HCT116 (cell line): Measurements from ENCODE around the gene COQ2. TPM values are rescaled to one million over a fixed set of nuclear protein-coding genes. Genes with fewer than 3 reads are reported as not detected.

Source experiments
- ATAC-seq: fragments of 200-7000 bp; cut with Tn5 transposase; 2 replicates; pipeline ENCODE4 v1.9.1; 2020; ENCODE audit warnings: mild to moderate bottlenecking, moderate library complexity
- BruUV-seq: library from RNA; stranded (reverse); fragments of 400-500 nt; replicated peaks from 2 replicates; lab custom pipeline; 2021; lab: Mats Ljungman, UMichigan
- CTCF ChIA-PET: fragments of 300-600 bp; sonication (Branson Sonifier 250); formaldehyde crosslinking; loops from one replicate; lab custom pipeline; 2021; ENCODE audit warnings: antibody characterized with exemption; lab: Charles Lee
- POLR2A ChIA-PET: fragments of 300-600, 350-600 bp; sonication (Branson Sonifier 250); formaldehyde crosslinking; loops from one replicate; lab custom pipeline; 2021; ENCODE audit warnings: antibody characterized with exemption; lab: Charles Lee
- RAD21 ChIA-PET, 2 experiments: fragments of 300-600 bp; sonication (Branson Sonifier 250); formaldehyde crosslinking; loops; one replicate each; lab custom pipeline; 2023; ENCODE audit warnings: low total read pairs in 2 of 2; ENCODE audit not compliant: uncharacterized antibody in 2 of 2, unreplicated experiment in 2 of 2, low non-redundant PET in 1 of 2; lab: Charles Lee
- DNase-seq: peaks from one replicate; pipeline ENCODE4 v3.0.0-alpha.2; 2010; ENCODE audit warnings: low read depth, low spot score
- H2AFZ ChIP-seq: fragments of 200-600 bp; shearing (Covaris generic), sonication (generic); 2 replicates; pipeline ENCODE4 v1.6.1; 2017; ENCODE audit warnings: low read depth, mixed run types, mixed read lengths, antibody characterized with exemption, low read length; ENCODE audit not compliant: poor library complexity, severe bottlenecking
- H3K27ac ChIP-seq: 2 replicates; pipeline ENCODE4 v1.5.1; 2012; ENCODE audit warnings: low read depth, low read length
- H3K27me3 ChIP-seq: fragments of 200-600 bp; sonication (generic); 2 replicates; pipeline ENCODE4 v1.6.1; 2016; ENCODE audit warnings: mixed run types, low read length, mixed read lengths; ENCODE audit not compliant: insufficient read depth
- H3K36me3 ChIP-seq, 2 experiments: fragments of 200-500 bp in 1 of 2; fragments of 200-600 bp in 1 of 2; sonication (Bioruptor generic) in 1 of 2; sonication (generic) in 1 of 2; 2 replicates each; pipeline versions ENCODE4 v1.5.1 to v1.6.1; 2014 to 2016; ENCODE audit warnings: low read length in 2 of 2, inconsistent platforms in 1 of 2, mixed read lengths in 1 of 2, mixed run types in 1 of 2; ENCODE audit not compliant: insufficient read depth in 2 of 2, control insufficient read depth in 1 of 2
- H3K4me1 ChIP-seq, 2 experiments: fragments of 200-600 bp in 1 of 2; sonication (generic) in 1 of 2; 2 replicates each; pipeline versions ENCODE4 v1.5.1 to v1.6.1; 2012 to 2017; ENCODE audit warnings: low read length in 2 of 2, inconsistent platforms in 1 of 2, mild to moderate bottlenecking in 1 of 2, mixed read lengths in 1 of 2, mixed run types in 1 of 2, moderate library complexity in 1 of 2; ENCODE audit not compliant: insufficient read depth in 2 of 2, control insufficient read depth in 1 of 2
- H3K4me2 ChIP-seq: fragments of 200-600 bp; sonication (generic); 2 replicates; pipeline ENCODE4 v1.6.1; 2017; ENCODE audit warnings: mixed run types, low read length, mixed read lengths
- H3K4me3 ChIP-seq, 2 experiments: fragments of 200-600 bp in 1 of 2; sonication (generic) in 1 of 2; replicated peaks in 1 of 2; 2 replicates each; pipeline ENCODE4 v1.5.1; 2011 to 2016; ENCODE audit warnings: low read length in 2 of 2, control low read depth in 1 of 2, low read depth in 1 of 2, mild to moderate bottlenecking in 1 of 2, mixed read lengths in 1 of 2, mixed run types in 1 of 2
- H3K79me2 ChIP-seq: fragments of 200-600 bp; sonication (generic); 2 replicates; pipeline ENCODE4 v1.6.1; 2017; ENCODE audit warnings: mild to moderate bottlenecking, mixed run types, low read length, moderate library complexity, mixed read lengths; ENCODE audit not compliant: insufficient read depth
- H3K9ac ChIP-seq: fragments of 200-600 bp; sonication (generic); 2 replicates; pipeline ENCODE4 v1.6.1; 2016; ENCODE audit warnings: low read length, mixed read lengths
- H3K9me2 ChIP-seq: fragments of 200-600 bp; sonication (generic), shearing (Covaris generic); 2 replicates; pipeline ENCODE4 v1.6.1; 2017; ENCODE audit warnings: mixed run types, mild to moderate bottlenecking, moderate library complexity; ENCODE audit not compliant: insufficient read depth
- H3K9me3 ChIP-seq, 2 experiments: fragments of 200-500 bp in 1 of 2; fragments of 200-600 bp in 1 of 2; sonication (Bioruptor generic) in 1 of 2; sonication (generic) in 1 of 2; 2 replicates each; pipeline ENCODE4 v1.6.1; 2014 to 2017; ENCODE audit warnings: low read length in 2 of 2, mixed read lengths in 2 of 2, inconsistent platforms in 1 of 2, low read depth in 1 of 2, mild to moderate bottlenecking in 1 of 2, mixed run types in 1 of 2, moderate library complexity in 1 of 2; ENCODE audit not compliant: control insufficient read depth in 1 of 2, insufficient read depth in 1 of 2
- H4K20me1 ChIP-seq: fragments of 200-600 bp; sonication (generic), shearing (Covaris generic); 2 replicates; pipeline ENCODE4 v1.6.1; 2017; ENCODE audit warnings: mixed run types, mild to moderate bottlenecking, moderate library complexity; ENCODE audit not compliant: insufficient read depth
- CBX3 ChIP-seq: IDR thresholded peaks from 2 replicates; pipeline ENCODE4 v1.6.1; 2012; ENCODE audit warnings: low read depth
- CEBPB ChIP-seq: IDR thresholded peaks from 2 replicates; pipeline ENCODE4 v1.6.1; 2012; ENCODE audit warnings: low read depth
- CTCF ChIP-seq, 3 experiments: fragments of 200-600 bp in 1 of 3; sonication (generic) in 1 of 3; IDR thresholded peaks in 2 of 3; conservative IDR thresholded peaks in 1 of 3; 2 replicates each; pipeline ENCODE4 v1.5.1; 2012 to 2017; ENCODE audit warnings: low read depth in 2 of 3, low read length in 2 of 3, antibody characterized with exemption in 1 of 3, borderline replicate concordance in 1 of 3, control low read depth in 1 of 3, mild to moderate bottlenecking in 1 of 3, mixed read lengths in 1 of 3, mixed run types in 1 of 3, moderate library complexity in 1 of 3; ENCODE audit not compliant: insufficient read depth in 1 of 3
- ELF1 ChIP-seq: IDR thresholded peaks from 2 replicates; pipeline ENCODE4 v1.6.1; 2012; ENCODE audit warnings: low read depth, borderline replicate concordance
- EZH2phosphoT487 ChIP-seq: fragments of 200-600 bp; IDR thresholded peaks from 2 replicates; pipeline ENCODE4 v1.6.1; 2018; ENCODE audit warnings: antibody characterized with exemption, borderline replicate concordance
- JUND ChIP-seq: IDR thresholded peaks from 2 replicates; pipeline ENCODE4 v1.6.1; 2012
- MAX ChIP-seq: IDR thresholded peaks from 2 replicates; pipeline ENCODE4 v1.6.1; 2012
- RAD21 ChIP-seq: IDR thresholded peaks from 2 replicates; pipeline ENCODE4 v1.6.1; 2012; ENCODE audit warnings: low read depth, mild to moderate bottlenecking
- SIN3A ChIP-seq: IDR thresholded peaks from 2 replicates; pipeline ENCODE4 v1.6.1; 2012; ENCODE audit warnings: low read depth
- SP1 ChIP-seq: IDR thresholded peaks from 2 replicates; pipeline ENCODE4 v1.6.1; 2012; ENCODE audit warnings: low read depth
- TCF7L2 ChIP-seq: IDR thresholded peaks from 2 replicates; pipeline ENCODE4 v1.7.0; 2011; ENCODE audit warnings: borderline replicate concordance, inconsistent platforms; ENCODE audit not compliant: insufficient read depth, insufficient read length; ENCODE audit errors: extremely low read depth
- ZFX ChIP-seq: fragments of 450-650 bp; IDR thresholded peaks from 2 replicates; pipeline ENCODE4 v1.6.1; 2017
- ZNF274 ChIP-seq: fragments of 200-500 bp; sonication (Bioruptor generic); IDR thresholded peaks from 2 replicates; pipeline ENCODE4 v1.6.1; 2014; ENCODE audit warnings: mild to moderate bottlenecking, low read depth, low read length, inconsistent platforms
- intact Hi-C: fragments of 100-400 bp; cut with micrococcal nuclease; formaldehyde crosslinking; loops from 2 replicates; pipeline ENCODE4 v1.10.0; 2022
- total RNA-seq: library from RNA; stranded (reverse); gene quantifications from one replicate; pipeline ENCODE4 v1.2.1, GENCODE V29; 2021; ENCODE audit not compliant: unreplicated experiment
- TF ChIP-seq, protein P1 (sequence below): IDR thresholded peaks from 2 replicates; pipeline ENCODE4 v1.6.1; 2011; ENCODE audit warnings: mild to moderate bottlenecking, low read length, moderate library complexity; ENCODE audit not compliant: insufficient replicate concordance; ENCODE audit errors: extremely low read depth
- TF ChIP-seq, protein P2 (sequence below): IDR thresholded peaks from 2 replicates; pipeline ENCODE4 v1.6.1; 2012

The COQ2 gene
- total RNA-seq, 1 experiment from 2014 or later, result 20.6 TPM

DNA sequence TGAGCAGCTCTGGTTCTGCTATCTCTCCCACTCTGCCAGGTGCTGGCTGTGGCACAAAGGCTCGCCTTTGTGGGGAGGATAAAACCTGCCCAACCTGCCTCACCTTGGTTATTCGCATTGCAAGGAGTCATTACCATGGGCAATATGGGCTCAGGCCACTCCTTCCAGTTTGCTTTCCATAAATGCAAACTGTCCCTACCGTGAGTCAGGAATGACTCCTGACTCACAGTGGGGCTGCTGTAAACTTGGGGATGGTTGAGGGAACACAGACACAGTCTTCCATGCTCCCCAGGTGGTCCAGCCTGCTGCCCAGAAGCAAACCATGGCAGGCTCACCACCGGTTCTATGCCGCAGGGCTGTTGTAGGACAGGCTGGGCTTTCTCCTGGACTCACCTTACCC, 36.1 kb downstream of the COQ2 start:
- intact Hi-C loops, result no loop called here
- peak overlapping the region; percentile 44 for H3K4me2 ChIP-seq
- H3K4me3 ChIP-seq, result no peak overlapping the region
- H3K27ac ChIP-seq, result no peak overlapping the region
- H3K79me2 ChIP-seq, result no peaks in the 10 kb centered on the region
- RAD21 ChIA-PET, result no interaction called here
- no peak overlapping the region for H3K9ac ChIP-seq
- no peaks in the 10 kb centered on the region for H3K27me3 ChIP-seq
- no peaks in the 10 kb centered on the region for H3K9me2 ChIP-seq
- TF ChIP-seq SP1, result no peak
- no peak for TF ChIP-seq EZH2phosphoT487
- no peak for TF ChIP-seq MAX
- TF ChIP-seq, all 23 proteins: peak for 0
- H3K36me3 ChIP-seq, result no peaks in the 10 kb centered on the region
- H3K4me1 ChIP-seq, result peaks cover 9 to 34% of the 10 kb centered on the region in 2 experiments; a peak in 3 of 4 replicates
- no TSS peak for BruUV-seq
- no peak for DNase-seq
- ChIA-PET CTCF (no interaction called here), POLR2A (no interaction called here)
- no peak overlapping the region for H2AFZ ChIP-seq
- ATAC-seq, result peak; percentile 44; the same call in 1 of the 2 replicates
- no peaks in the 10 kb centered on the region for H3K9me3 ChIP-seq
- H4K20me1 ChIP-seq, result no peaks in the 10 kb centered on the region

DNA sequence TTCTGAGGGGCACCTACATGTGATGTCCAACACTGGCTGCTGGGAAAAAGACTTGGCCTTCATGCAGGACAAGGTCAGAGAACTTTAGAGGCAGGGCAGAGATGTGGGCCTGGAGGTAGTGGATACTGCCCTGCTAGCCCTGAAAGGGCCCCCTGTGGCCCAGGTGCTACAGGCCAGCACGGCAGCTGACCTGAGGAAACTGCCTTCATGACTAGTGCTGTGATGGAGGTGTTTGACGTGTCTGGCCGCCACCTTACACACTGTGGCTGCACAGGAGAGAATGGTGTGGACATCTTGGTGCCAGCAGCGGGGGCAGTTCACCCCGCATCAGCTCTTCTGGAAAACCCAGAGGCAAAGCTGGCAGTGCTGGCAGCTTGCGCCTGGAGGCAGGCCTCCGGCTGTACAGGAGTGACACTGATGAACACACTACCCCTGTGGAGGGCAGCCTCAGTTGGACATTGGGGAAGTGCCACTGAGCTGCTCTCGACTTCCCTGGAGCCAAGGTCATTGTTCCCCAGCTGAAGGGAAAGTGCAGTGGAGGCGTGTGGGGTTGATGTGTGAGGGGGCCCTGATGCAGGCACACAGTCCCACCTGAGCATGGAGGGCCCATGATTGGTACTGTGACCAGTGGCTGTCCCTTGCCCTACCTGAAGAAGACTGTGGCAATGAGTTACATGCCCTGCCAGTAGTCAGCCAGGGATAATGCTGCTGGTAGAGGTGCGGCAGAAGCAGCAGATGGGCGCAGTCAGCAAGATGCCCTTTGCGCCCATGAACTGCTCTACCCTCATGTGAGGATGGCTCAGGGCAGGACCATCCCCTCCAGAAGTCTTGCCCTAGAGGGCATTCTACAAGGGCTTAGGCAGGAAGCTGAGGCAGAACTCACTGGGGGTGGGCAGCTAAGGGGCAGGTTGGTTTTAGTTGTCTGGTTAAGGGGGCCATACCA, 36.9 kb downstream of the COQ2 start:
- Histone ChIP-seq H3K4me2 (no peak overlapping the region; the same call in 1 of the 2 replicates), H3K27me3 (no peaks in the 10 kb centered on the region), H3K27ac (no peak overlapping the region), H3K79me2 (no peaks in the 10 kb centered on the region), H3K9ac (no peak overlapping the region), H3K9me2 (no peaks in the 10 kb centered on the region), H3K9me3 (no peaks in the 10 kb centered on the region), H2AFZ (no peak overlapping the region), H3K4me1 (peaks cover 6 to 26% of the 10 kb centered on the region in 2 experiments; a peak in 3 of 4 replicates), H3K4me3 (no peak overlapping the region), H3K36me3 (no peaks in the 10 kb centered on the region), H4K20me1 (no peaks in the 10 kb centered on the region)
- no peak for ATAC-seq
- no peak for DNase-seq
- ChIA-PET RAD21 (no interaction called here), CTCF (no interaction called here), POLR2A (no interaction called here)
- no TSS peak for BruUV-seq
- intact Hi-C loops, result no loop called here
- TF ChIP-seq CEBPB, result no peak
- TF ChIP-seq SP1, result no peak
- TF ChIP-seq, protein P1, sequence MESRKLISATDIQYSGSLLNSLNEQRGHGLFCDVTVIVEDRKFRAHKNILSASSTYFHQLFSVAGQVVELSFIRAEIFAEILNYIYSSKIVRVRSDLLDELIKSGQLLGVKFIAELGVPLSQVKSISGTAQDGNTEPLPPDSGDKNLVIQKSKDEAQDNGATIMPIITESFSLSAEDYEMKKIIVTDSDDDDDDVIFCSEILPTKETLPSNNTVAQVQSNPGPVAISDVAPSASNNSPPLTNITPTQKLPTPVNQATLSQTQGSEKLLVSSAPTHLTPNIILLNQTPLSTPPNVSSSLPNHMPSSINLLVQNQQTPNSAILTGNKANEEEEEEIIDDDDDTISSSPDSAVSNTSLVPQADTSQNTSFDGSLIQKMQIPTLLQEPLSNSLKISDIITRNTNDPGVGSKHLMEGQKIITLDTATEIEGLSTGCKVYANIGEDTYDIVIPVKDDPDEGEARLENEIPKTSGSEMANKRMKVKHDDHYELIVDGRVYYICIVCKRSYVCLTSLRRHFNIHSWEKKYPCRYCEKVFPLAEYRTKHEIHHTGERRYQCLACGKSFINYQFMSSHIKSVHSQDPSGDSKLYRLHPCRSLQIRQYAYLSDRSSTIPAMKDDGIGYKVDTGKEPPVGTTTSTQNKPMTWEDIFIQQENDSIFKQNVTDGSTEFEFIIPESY, result no peak
- no peak for TF ChIP-seq CBX3
- TF ChIP-seq RAD21, result no peak
- TF ChIP-seq ZNF274, result no peak
- no peak for TF ChIP-seq JUND
- TF ChIP-seq TCF7L2, result no peak
- TF ChIP-seq CTCF (IDR thresholded peaks at IDR 0.05 in 2 of 3, conservative IDR thresholded peaks at IDR 0.05 in 1 of 3; ENCODE audit: borderline replicate concordance in 1 of 3, insufficient read depth in 1 of 3, low read depth in 2 of 3, low read length in 2 of 3), result no peak
- TF ChIP-seq ZFX, result no peak
- TF ChIP-seq, protein P2, sequence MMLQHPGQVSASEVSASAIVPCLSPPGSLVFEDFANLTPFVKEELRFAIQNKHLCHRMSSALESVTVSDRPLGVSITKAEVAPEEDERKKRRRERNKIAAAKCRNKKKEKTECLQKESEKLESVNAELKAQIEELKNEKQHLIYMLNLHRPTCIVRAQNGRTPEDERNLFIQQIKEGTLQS, result no peak
- no peak for TF ChIP-seq SIN3A
- no peak for TF ChIP-seq ELF1
